NT2/D1 (cell line): ENCODE data around the gene DSG2.

Source experiments
- SUZ12 ChIP-seq: IDR thresholded peaks from 2 replicates; pipeline ENCODE4 v1.6.1; 2011; ENCODE audit not compliant: insufficient read length, insufficient read depth; ENCODE audit errors: extremely low read depth
- ZNF274 ChIP-seq: IDR thresholded peaks from 2 replicates; pipeline ENCODE4 v1.6.1; 2011; ENCODE audit warnings: mild to moderate bottlenecking, low read depth, low read length

DNA sequence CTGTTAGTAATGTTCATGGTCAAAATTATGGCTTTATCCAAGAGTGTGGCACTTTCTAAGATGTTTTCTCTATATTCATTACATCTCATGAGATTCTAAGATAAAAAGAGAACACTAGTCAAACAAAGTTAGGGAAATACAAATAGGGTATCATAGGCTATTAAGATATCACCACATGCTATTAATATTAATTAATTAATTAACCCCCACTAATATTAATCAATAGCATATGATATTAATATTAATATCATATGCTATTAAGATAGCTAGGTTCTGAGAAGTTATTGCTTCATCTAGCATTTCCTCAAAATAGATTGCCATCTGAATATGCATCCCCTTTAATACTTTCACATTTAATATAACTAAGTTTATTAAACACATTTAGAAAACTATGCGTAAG, 28.3 kb upstream of the DSG2 start:
- no peak for TF ChIP-seq ZNF274
- TF ChIP-seq SUZ12: no peak
